Esophagus squamous epithelium (tissue), 5 donors: Measurements from ENCODE around the gene FOXA3. TPM values are rescaled to one million over a fixed set of nuclear protein-coding genes. Genes with fewer than 3 reads are reported as not detected.
A peak's percentile ranks its signal among the peaks of the same experiment; 100 is the strongest.

Experiments
- DNase-seq: peaks from one replicate; lab custom pipeline; 2025; lab: John Stamatoyannopoulos, UW
- H3K27ac ChIP-seq, 4 donors: fragments of 200-600 bp; sonication (generic); one replicate each; pipeline ENCODE4 v1.5.1; 2016 to 2019; ENCODE audit warnings: mild to moderate bottlenecking in 1 of 4
- H3K27me3 ChIP-seq, 4 donors: fragments of 200-600 bp; sonication (generic); 1 replicate in 3 of 4; 2 replicates in 1 of 4; pipeline versions ENCODE4 v1.5.1 to v1.6.0; 2017 to 2021; ENCODE audit warnings: antibody characterized with exemption in 1 of 4
- H3K36me3 ChIP-seq, 3 donors: fragments of 200-600 bp; sonication (generic); one replicate each; pipeline ENCODE4 v1.5.1; 2016 to 2019
- H3K4me1 ChIP-seq, 3 donors: fragments of 200-600 bp; sonication (generic); one replicate each; pipeline ENCODE4 v1.5.1; 2017 to 2019
- H3K4me3 ChIP-seq, 4 donors: fragments of 200-600 bp; sonication (generic); 1 replicate in 3 of 4; 2 replicates in 1 of 4; pipeline ENCODE4 v1.5.1; 2016 to 2019; ENCODE audit warnings: mild to moderate bottlenecking in 2 of 4, moderate library complexity in 1 of 4
- H3K9me3 ChIP-seq, 3 donors: fragments of 200-600 bp; sonication (generic); one replicate each; pipeline ENCODE4 v1.5.1; 2016 to 2019
- POLR2A ChIP-seq, 4 donors: fragments of 450-650 bp; IDR thresholded peaks; one replicate each; pipeline ENCODE4 v1.6.1; 2017; ENCODE audit warnings: antibody characterized with exemption in 4 of 4, mild to moderate bottlenecking in 4 of 4, moderate library complexity in 3 of 4
- WGBS, 2 donors: methylation state at CpG; one replicate each; pipeline ENCODE4 v1.1.5; 2018; 5-methylcytosine and 5-hydroxymethylcytosine counted together
- intact Hi-C: fragments of 100-400 bp; cut with DNase I; formaldehyde crosslinking; loops from one replicate; pipeline ENCODE4 v1.15.0; 2022
- total RNA-seq, 4 donors: library from RNA; depleted of rRNA; stranded (reverse); fragments of >200 nt; gene quantifications; one replicate each; pipeline ENCODE4 v1.1.0, GENCODE V29; 2016
- TF ChIP-seq, protein P1 (sequence below), 6 experiments: fragments of 450-650 bp in 4 of 6; fragments of 200-600 bp in 2 of 6; sonication (generic) in 2 of 6; IDR thresholded peaks; one replicate each; pipeline ENCODE4 v1.5.1; 2016 to 2019; ENCODE audit warnings: antibody characterized with exemption in 6 of 6, mild to moderate bottlenecking in 4 of 6, moderate library complexity in 4 of 6
- donor health status: DM: yes; HTN: yes; CAD: no.

FOXA3 gene
- total RNA-seq, 4 donors from 2014 or later: 0.18 TPM; not detected in 3

DNA sequence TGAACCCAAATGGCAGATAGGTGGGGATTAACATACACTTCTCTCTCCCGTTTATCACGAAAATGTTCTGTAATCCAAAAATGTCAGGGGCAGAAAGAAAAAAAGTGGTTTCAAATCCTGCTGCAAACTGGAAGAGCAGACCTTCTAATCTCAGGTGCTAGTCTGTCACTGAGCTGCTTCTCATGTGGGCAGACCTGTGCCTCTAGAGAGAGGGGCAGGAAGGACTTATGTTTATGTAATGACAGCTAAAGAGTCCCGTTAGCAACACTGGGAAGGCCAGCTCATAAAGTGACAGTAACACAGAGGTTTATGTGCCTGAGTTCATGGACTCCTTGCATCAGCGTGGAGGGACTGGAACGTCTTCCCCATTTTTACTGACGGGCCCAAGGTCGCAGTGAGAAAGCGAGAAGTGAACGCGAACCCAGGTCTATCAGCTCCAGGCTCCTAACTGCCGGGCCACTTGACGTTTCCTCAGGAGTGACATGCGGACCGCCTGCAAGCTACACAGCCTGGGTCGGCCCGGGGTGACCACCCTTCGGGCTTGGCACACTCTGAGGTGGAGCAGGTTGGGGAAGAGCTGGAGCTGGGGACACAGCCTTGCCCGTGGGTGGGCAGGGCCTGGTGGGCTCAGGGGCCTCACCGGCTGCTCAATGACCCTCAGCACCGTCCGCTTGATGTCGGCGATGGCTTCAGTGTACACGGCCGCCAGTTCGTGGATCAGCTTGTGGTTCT is 39.4 kb upstream of the FOXA3 start:
- Histone ChIP-seq H3K4me3 (no peak overlapping the region), H3K36me3 (peaks cover 40 to 98% (median 49%) of the 10 kb centered on the region in 3 donors), H3K27me3 (no peaks in the 10 kb centered on the region), H3K4me1 (peaks cover 3 to 34% (median 13%) of the 10 kb centered on the region in 3 donors), H3K27ac (peak overlapping the region in 1 of 4 donors; percentile 21), H3K9me3 (no peaks in the 10 kb centered on the region)
- intact Hi-C loops: no loop called here
- DNase-seq: no peak
- TF ChIP-seq, protein P1, sequence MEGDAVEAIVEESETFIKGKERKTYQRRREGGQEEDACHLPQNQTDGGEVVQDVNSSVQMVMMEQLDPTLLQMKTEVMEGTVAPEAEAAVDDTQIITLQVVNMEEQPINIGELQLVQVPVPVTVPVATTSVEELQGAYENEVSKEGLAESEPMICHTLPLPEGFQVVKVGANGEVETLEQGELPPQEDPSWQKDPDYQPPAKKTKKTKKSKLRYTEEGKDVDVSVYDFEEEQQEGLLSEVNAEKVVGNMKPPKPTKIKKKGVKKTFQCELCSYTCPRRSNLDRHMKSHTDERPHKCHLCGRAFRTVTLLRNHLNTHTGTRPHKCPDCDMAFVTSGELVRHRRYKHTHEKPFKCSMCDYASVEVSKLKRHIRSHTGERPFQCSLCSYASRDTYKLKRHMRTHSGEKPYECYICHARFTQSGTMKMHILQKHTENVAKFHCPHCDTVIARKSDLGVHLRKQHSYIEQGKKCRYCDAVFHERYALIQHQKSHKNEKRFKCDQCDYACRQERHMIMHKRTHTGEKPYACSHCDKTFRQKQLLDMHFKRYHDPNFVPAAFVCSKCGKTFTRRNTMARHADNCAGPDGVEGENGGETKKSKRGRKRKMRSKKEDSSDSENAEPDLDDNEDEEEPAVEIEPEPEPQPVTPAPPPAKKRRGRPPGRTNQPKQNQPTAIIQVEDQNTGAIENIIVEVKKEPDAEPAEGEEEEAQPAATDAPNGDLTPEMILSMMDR (IDR thresholded peaks at IDR 0.05): no peak
- 74 to 77% methylated on average over 9 to 17 of the region's 26 CpGs for WGBS, 2 donors

DNA sequence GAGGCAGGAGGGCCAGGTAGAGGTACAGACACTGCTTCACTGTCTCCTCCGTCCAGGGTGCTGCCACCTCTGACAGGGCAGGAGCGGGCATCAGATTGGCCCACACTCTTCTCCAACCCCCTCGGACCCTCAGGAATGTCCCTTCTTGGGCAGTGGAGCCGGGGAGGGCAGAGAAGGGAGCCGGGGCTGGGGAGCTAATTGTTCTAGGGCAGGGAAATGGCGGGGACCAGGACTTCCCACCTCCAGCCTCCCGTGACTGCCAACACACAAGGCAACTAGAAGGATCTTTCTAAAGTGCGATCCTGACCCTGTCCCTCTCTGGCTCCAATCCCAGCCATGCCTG is 38.9 kb upstream of the FOXA3 start:
- TF ChIP-seq POLR2A (IDR thresholded peaks at IDR 0.05): no peak
- TF ChIP-seq, protein P1 (IDR thresholded peaks at IDR 0.05): no peak
- 80 to 88% methylated on average over 1 of the region's 8 CpGs for WGBS, 2 donors
- H3K27me3 ChIP-seq: no peaks in the 10 kb centered on the region
- peaks cover 45 to 98% (median 54%) of the 10 kb centered on the region in 3 donors for H3K36me3 ChIP-seq
- no peaks in the 10 kb centered on the region for H3K9me3 ChIP-seq
- DNase-seq: no peak
- no peak overlapping the region for H3K4me3 ChIP-seq
- no peak overlapping the region for H3K27ac ChIP-seq
- H3K4me1 ChIP-seq: peaks cover 3 to 29% (median 13%) of the 10 kb centered on the region in 3 donors
- intact Hi-C loops: no loop called here

DNA sequence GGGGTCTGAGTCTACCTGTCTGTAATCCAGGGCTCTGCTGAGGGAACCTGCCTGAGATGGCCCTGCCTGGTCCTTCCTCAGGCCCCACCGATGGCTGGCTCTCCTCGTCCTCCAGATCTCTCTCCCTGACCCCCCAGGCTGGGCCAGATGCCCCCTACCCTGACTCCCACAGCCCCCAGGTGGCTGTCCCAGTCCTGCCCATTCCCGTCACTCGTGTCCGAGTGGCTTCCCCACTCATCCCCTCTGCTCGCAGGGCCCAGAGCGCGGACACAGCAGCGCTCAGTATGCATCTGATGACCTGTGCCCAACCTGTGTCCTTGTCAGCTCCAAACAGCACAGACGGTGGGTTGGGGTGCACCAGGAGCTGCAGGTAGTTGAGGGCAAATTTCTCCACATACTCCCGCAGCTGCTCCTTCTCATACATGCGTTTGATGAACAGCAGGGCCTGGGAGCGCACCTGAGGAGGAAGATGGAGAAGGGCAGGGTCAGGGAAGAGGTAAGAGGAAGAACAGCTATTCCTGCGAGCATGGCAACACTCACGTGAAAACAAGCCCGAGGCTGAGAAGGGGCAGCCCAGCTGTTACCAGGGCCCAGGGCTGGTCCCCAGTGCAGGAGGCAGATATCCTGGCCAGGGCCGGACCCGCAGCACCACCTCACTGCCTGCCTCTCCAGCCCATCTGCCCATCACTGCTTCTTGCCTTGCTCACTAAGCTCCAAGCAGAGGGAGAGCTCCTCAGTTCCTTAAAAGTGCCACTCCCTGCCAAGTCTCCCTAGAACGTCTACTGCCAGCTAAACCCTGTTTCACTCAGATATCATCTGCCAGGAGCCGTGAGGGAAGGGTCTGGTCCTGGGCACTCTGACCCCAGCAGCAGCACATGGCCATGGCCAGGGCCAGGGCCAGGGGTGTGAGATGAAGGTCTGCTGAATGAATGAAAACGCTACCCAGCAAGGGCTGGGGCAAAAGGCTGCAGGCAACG is 37.9 kb upstream of the FOXA3 start:
- 77 to 85% methylated on average over 6 to 17 of the region's 22 CpGs for WGBS, 2 donors
- no peaks in the 10 kb centered on the region for H3K9me3 ChIP-seq
- DNase-seq: no peak
- H3K27me3 ChIP-seq: no peaks in the 10 kb centered on the region
- peaks cover 46 to 98% (median 64%) of the 10 kb centered on the region in 3 donors for H3K36me3 ChIP-seq
- H3K4me1 ChIP-seq: peaks cover 3 to 21% (median 13%) of the 10 kb centered on the region in 3 donors
- intact Hi-C loops: no loop called here
- TF ChIP-seq POLR2A (IDR thresholded peaks at IDR 0.05): no peak
- TF ChIP-seq, protein P1 (IDR thresholded peaks at IDR 0.05): no peak
- no peak overlapping the region for H3K4me3 ChIP-seq
- no peak overlapping the region for H3K27ac ChIP-seq

DNA sequence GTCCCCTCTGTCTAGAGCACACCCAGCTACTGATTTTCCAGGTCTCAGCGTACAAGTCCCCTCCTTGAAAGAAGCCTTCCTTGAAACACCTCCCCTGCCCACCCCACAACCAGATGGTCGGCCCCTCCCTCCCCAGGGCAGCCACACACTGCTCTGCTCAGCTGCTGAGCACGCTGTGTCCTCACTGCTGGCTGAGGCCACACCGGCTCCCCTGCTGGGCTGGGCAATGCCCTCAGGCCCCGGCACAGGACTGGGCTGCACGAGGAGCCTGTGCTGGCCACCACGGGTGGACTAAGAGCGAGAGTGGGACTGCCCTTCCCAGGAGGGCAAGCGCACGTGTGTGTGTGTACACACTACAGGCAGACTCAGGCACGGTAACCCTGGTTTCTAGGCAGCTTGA is 37.2 kb upstream of the FOXA3 start:
- intact Hi-C loops: no loop called here
- DNase-seq: no peak
- TF ChIP-seq, protein P1 (IDR thresholded peaks at IDR 0.05): no peak
- TF ChIP-seq POLR2A (IDR thresholded peaks at IDR 0.05): no peak
- Histone ChIP-seq H3K27me3 (no peaks in the 10 kb centered on the region), H3K36me3 (peaks cover 51 to 98% (median 71%) of the 10 kb centered on the region in 3 donors), H3K27ac (no peak overlapping the region), H3K4me3 (no peak overlapping the region), H3K9me3 (no peaks in the 10 kb centered on the region), H3K4me1 (peaks cover 3 to 20% (median 13%) of the 10 kb centered on the region in 3 donors)
- 84% methylated on average over 5 of the region's 11 CpGs; no CpG with 5 or more reads in 1 of the 2 donors for WGBS, 2 donors
